GM12875 (cell line): ENCODE data around the gene SP6.

Source experiments
- H3K4me3 ChIP-seq: one replicate; pipeline ENCODE4 v1.5.1; 2011; ENCODE audit warnings: low read depth, low read length, control low read depth
- TF ChIP-seq, protein P1 (sequence below): IDR thresholded peaks from 2 replicates; pipeline ENCODE4 v1.5.1; 2011; ENCODE audit warnings: low read depth, mild to moderate bottlenecking, control low read depth, inconsistent platforms, low read length, moderate library complexity, borderline replicate concordance; ENCODE audit not compliant: insufficient read depth

Gene SP6

DNA sequence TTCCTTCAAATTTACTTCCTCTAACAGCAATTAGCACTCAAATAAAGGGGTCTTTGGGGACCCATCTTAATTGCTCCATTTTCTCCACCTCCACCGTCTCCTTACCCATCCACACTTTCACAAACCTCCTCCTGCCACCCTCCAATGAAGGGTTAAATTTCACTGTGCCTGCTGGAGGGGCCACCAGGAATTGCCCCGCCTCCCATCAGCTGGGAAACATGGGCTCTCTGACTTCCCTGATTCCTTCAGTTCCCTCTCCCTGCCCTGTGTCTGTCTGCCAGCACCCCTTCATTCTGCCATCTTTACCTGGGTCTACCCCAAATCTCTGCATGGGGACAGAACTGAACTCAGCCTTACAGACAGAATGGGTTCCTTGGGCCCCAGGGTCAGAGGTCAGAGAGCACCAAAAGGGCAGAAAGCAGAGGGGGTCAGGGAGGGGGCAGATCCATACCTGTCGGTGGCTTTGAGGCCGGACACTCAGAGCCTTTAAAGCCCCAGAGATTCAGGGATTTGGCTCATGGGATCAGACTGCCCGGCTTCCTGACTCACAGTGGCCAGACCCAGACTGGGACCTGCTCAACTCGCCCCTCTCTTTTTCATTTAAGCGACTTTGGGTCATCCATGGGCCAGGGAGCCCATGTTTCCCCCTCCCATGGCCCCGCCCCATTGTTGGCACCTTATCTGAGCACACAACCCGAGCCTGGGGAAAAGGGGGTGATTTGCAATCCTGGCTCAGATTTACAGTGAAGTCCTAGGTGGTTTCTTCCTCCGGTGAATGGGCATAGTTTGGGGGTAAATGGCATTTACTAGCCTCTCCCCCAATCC, 27.5 kb upstream of the SP6 start:
- TF ChIP-seq, protein P1, sequence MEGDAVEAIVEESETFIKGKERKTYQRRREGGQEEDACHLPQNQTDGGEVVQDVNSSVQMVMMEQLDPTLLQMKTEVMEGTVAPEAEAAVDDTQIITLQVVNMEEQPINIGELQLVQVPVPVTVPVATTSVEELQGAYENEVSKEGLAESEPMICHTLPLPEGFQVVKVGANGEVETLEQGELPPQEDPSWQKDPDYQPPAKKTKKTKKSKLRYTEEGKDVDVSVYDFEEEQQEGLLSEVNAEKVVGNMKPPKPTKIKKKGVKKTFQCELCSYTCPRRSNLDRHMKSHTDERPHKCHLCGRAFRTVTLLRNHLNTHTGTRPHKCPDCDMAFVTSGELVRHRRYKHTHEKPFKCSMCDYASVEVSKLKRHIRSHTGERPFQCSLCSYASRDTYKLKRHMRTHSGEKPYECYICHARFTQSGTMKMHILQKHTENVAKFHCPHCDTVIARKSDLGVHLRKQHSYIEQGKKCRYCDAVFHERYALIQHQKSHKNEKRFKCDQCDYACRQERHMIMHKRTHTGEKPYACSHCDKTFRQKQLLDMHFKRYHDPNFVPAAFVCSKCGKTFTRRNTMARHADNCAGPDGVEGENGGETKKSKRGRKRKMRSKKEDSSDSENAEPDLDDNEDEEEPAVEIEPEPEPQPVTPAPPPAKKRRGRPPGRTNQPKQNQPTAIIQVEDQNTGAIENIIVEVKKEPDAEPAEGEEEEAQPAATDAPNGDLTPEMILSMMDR = no peak
- no peak overlapping the region for H3K4me3 ChIP-seq

DNA sequence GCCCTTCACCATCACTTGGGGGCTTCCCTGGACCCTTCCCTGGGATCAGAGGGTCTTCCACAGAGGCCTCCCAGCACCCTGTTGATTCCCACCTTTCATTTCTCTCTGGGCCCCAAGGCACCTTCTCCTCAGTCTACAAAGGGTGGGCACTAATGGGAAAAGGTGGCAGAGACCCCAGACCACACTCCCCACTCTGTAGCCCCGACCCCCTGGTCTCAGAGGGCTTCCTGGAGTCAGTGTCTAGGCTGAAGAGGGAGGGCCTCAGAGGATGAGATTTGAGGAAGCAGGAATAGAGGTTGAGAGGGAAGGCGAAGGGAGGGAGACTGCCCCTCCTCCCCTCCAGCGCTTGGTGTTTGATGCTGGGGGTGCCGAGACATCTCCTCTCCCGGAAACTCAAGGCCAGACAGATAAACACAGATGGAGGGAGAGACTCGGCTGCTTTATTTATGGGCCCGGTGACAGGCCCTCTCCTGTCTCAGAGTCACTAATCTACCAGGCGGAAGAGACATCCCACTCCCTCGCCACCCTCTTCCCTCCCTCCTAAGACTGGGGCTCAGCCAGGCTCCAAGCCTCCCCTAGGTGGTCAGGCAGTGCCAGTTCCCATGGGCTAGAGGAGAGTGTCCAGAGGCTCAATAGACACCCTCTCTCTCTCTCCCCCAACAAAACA, 26.5 kb upstream of the SP6 start:
- TF ChIP-seq, protein P1 = no peak

DNA sequence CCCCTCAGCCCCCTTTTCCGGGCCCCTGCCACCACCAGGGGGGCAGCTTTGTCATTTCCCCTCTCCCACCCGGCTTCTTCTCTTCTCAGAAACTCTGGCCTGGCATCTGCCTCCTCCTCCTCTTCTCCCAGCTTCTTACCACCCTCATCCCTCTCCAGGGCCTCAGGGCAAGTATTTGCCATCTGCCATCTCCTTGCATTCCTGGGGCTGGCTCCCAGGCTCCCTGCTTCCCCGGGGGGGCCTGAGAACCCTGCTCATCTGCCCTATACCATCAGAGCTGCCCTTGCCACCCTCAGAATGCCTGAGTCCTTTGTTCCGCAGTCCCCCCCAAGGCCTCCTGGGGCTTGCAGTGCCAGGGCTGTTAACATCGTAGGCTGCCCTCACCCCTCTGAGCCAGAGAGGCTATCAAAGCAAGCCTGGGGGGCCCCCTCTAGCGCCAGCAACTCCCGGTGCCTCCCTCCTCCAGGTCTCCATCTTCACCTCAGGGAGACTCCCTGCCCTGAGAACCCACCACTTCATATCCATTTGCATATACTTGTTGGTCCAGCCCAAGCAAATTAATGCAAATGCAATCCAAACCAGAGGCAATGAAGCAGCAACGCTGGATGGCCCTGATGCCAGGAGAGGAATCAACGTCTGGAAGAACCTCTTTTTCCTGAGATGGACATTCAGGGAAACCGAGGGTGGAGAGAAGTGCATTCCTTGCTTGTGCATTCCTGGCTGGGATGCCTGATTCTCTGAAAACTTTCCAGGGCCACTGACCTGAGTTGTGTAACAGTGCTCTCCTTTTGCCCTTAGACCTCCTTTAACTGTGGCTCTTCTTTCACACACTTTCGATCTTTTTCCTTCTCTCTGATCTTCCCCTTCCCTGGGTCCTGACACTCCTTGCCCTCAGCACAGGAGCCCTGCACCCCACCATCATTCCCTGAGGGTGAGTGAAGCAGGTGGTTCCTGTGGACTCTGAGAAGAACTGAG, 24.3 kb upstream of the SP6 start:
- TF ChIP-seq, protein P1 = no peak
- H3K4me3 ChIP-seq = no peak overlapping the region

More for the DNA sequence above, 26.5 kb upstream of the SP6 start:
- H3K4me3 ChIP-seq = no peak overlapping the region

DNA sequence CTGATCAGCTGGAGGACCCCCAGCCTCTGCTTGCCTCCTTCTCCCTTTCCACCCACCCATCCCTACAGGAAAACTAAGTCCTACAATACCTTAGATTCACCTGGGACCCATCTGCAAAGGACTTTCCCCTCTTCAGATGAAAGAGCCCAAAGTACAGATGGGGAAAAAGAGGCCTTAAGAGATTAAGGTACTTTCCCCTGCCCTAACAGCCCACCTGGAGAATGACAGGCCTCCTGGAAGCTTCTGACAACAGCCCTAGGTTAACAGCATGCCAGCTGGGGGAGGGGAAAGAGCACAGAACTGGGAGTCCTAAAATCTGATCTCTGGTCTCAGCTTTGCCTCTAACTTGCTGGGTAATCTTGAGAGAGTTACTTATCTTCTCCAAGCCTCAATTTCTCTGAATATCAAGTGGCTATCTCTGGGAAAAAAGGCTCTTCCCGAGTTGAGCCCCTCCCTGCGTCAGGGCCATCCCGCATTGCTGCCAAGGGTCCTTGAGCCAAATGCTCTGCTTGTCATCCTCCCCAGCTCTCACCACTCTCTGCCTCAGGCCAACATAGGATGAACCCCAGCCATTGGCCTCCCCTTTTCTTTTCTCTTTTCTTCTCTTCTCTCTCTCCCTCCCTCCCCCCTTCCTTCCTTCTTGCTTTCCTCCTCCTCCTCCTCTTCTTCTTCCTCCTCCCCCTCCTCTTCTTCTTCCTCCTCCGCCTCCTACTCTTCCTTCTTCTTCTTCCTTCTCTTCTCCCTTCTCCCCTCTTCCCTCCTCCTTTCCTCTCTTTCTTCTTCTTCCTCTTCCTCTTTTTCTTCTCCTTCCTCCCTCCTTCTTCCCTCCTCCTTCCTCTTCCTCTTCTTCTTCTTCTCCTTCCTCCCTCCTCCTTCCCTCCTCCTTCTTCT, 22.5 kb upstream of the SP6 start:
- H3K4me3 ChIP-seq = no peak overlapping the region
- TF ChIP-seq, protein P1 = no peak

DNA sequence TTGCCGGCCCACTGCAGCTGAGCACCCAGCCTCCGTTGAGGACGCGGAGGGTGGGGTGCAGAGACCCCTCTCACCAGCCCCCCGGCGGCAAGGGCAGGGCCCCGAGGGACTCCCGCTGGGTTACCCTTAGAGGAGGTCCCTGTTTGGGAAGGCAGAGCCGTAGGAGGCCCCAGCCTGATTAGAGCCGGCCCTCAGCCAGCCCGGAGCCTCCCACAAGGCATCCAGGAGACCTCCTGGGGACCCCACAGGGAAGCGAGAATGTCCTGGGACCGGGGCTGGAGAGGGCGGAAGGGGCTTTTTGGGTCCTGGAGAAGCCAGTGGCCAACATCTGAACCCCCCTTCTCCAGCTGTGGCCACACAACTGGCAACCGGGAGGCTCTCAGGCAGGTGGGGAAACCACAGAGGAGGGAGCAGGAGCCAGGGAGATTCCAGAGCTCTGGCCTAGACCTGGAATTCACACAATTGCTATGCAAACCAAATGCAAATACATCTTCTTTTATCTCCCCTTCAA, 21.7 kb upstream of the SP6 start:
- no peak overlapping the region for H3K4me3 ChIP-seq
- TF ChIP-seq, protein P1 = no peak

DNA sequence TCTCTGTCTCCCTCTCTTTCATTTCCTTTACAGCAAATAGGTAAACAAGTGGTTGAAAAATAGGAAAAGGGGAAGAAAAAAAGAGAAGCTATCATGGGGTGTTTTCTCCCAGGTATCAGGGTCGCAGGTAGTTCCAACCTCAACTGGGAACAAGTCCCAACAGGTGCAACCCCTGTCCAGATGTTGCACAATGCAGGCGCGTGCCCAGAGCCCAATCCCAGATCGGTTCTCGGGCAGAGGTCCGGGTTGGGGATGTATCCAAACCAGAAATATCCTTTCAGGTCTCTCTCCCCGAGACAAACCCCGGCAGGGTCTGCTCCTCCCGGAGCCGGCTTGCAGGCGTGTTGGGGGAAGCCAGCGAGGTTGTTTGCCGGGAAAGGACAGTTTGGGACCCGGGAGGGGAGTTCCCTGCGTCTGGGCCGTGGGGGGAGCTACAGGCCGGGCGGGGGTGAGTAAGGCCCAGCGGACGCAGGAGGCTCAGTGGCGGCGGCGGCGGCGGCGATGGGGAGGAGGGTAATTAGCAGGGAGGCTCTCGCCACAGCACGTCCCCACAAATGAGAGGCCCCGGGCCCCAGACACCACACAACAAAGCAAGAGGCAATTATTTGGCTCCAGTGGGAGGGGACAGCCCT, 21.2 kb upstream of the SP6 start:
- no peak overlapping the region for H3K4me3 ChIP-seq
- TF ChIP-seq, protein P1 = no peak
